ENCODE results near the gene DDAH1.

The DDAH1 gene

DNA sequence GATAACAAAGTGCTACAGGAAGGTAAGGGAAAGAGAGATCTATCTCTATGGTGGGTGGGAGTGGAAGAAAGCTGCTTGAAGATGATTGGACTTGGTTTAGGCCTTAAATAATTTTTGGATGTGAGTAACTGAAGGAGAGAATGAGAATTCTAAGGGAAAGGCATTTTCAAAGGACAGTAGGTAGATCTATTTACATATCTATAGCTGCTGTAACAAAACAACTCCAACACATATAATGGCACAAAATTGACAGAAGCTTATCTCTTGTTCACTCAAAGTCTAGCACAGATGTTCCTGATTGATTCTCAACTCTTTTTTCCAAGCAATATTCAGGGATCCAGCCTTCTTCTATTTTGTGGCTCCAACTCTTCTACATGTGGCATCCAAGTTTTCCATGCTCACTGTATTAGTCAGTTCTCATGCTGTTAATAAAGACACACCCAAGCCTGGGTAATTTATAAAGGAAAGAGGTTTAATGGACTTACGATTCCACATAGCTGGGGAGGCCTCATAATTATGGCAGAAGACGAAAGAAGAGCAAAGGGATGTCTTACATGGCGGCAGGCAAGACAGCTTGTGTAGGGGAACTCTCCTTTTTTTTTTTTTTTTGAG, 3.1 kb upstream of the DDAH1 start:
- no peak for DNase-seq
- Histone ChIP-seq H3K4me1 (peaks cover 0 to 16% (median 3%) of the 10 kb centered on the region in 4 donors), H3K36me3 (no peaks in the 10 kb centered on the region), H3K27me3 (no peaks in the 10 kb centered on the region), H3K27ac (no peak overlapping the region), H3K4me3 (no peak overlapping the region), H3K9me3 (no peaks in the 10 kb centered on the region)
- TF ChIP-seq, protein P1, sequence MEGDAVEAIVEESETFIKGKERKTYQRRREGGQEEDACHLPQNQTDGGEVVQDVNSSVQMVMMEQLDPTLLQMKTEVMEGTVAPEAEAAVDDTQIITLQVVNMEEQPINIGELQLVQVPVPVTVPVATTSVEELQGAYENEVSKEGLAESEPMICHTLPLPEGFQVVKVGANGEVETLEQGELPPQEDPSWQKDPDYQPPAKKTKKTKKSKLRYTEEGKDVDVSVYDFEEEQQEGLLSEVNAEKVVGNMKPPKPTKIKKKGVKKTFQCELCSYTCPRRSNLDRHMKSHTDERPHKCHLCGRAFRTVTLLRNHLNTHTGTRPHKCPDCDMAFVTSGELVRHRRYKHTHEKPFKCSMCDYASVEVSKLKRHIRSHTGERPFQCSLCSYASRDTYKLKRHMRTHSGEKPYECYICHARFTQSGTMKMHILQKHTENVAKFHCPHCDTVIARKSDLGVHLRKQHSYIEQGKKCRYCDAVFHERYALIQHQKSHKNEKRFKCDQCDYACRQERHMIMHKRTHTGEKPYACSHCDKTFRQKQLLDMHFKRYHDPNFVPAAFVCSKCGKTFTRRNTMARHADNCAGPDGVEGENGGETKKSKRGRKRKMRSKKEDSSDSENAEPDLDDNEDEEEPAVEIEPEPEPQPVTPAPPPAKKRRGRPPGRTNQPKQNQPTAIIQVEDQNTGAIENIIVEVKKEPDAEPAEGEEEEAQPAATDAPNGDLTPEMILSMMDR (IDR thresholded peaks at IDR 0.05), result no peak
- intact Hi-C loops (cut with DNase I; ENCODE audit: low total_unique reads), result no loop called here

DNA sequence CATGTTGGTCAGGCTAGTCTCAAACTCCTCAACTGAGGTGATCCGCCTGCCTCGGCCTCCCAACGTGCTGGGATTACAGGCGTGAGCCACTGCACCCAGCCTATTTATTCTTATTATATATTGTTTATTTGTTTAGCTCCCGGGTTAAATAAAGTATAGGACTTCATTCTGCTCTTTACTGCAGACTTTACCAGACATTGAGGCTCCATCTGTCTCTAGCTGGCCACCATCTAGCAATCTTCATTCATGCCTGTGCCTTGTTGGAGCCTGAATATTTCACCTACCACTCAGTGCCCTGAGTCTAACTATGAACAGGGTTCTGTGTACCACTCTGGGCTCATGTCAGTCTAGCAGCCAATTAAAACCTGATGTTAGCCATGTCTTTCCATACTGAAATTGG, 2.1 kb upstream of the DDAH1 start:
- H3K4me3 ChIP-seq, result no peak overlapping the region
- H3K4me1 ChIP-seq, result peaks cover 0 to 16% (median 5%) of the 10 kb centered on the region in 4 donors
- intact Hi-C loops (cut with DNase I; ENCODE audit: low total_unique reads), result no loop called here
- no peak overlapping the region for H3K27ac ChIP-seq
- TF ChIP-seq, protein P1 (IDR thresholded peaks at IDR 0.05), result no peak
- H3K27me3 ChIP-seq, result no peaks in the 10 kb centered on the region
- no peak for DNase-seq
- H3K9me3 ChIP-seq, result no peaks in the 10 kb centered on the region
- no peaks in the 10 kb centered on the region for H3K36me3 ChIP-seq

DNA sequence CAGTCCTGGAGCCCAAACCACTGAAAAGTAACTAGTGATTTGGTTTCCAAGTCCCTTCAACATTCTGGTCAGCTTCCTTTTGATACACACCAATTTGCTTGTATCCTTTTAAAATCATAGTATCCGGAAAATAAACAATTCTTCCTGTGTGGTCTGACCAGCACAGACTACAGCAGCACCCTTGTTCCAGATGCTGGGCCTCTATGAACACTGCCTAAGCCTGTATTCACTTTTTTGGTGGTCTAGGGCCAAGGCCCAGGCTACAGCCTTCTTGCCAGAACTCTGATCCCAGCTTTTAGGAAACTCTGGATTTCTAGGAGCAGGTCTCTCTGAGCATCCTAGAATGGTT, 801 bp upstream of the DDAH1 start:
- TF ChIP-seq, protein P1 (IDR thresholded peaks at IDR 0.05), result no peak
- H3K27ac ChIP-seq, result peak overlapping the region in 1 of 2 donors; percentile 77
- H3K4me1 ChIP-seq, result peaks cover 0 to 16% (median 6%) of the 10 kb centered on the region in 4 donors
- H3K36me3 ChIP-seq, result no peaks in the 10 kb centered on the region
- peak overlapping the region; percentile 67 to 68 for H3K4me3 ChIP-seq
- no peaks in the 10 kb centered on the region for H3K27me3 ChIP-seq
- no peak for DNase-seq
- intact Hi-C loops (cut with DNase I; ENCODE audit: low total_unique reads), result no loop called here
- H3K9me3 ChIP-seq, result no peaks in the 10 kb centered on the region

DNA sequence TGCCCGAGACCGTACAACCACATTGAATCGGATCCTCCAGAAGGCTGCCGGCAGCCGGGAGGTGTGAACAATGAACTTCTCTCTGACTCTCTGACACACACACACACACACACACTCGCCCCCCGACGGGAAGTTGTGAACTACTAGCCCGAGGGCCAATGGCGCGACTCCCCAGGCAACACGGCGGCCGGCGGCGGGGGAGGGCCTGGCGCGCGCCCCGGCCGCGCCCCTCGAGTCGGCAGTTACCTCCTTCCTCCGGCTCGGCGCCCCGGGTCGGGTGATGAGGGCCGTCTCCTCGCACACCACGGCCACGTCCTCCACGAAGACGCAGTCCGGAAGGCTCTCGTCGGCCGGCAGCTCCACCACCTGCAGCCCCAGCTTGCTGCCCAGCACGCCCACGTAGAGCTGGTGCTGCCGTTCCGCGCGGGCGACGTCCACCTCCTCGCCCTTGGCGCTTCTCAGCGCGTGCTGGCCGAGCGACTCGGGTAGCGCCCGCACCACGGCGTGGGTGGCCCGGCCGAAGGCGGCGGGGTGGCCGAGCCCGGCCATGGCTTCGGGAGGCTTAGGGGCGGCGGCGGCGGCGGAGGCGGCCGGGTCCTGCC, 361 bp downstream of the DDAH1 start:
- Histone ChIP-seq H3K27me3 (no peaks in the 10 kb centered on the region), H3K36me3 (no peaks in the 10 kb centered on the region), H3K4me1 (peaks cover 0 to 17% (median 8%) of the 10 kb centered on the region in 4 donors), H3K9me3 (no peaks in the 10 kb centered on the region), H3K27ac (peak overlapping the region; percentile 77), H3K4me3 (peak overlapping the region; percentile 67 to 68)
- TF ChIP-seq, protein P1 (IDR thresholded peaks at IDR 0.05), result no peak
- intact Hi-C loops (cut with DNase I; ENCODE audit: low total_unique reads), result no loop called here
- peak; percentile 57 to 82 for DNase-seq

DNA sequence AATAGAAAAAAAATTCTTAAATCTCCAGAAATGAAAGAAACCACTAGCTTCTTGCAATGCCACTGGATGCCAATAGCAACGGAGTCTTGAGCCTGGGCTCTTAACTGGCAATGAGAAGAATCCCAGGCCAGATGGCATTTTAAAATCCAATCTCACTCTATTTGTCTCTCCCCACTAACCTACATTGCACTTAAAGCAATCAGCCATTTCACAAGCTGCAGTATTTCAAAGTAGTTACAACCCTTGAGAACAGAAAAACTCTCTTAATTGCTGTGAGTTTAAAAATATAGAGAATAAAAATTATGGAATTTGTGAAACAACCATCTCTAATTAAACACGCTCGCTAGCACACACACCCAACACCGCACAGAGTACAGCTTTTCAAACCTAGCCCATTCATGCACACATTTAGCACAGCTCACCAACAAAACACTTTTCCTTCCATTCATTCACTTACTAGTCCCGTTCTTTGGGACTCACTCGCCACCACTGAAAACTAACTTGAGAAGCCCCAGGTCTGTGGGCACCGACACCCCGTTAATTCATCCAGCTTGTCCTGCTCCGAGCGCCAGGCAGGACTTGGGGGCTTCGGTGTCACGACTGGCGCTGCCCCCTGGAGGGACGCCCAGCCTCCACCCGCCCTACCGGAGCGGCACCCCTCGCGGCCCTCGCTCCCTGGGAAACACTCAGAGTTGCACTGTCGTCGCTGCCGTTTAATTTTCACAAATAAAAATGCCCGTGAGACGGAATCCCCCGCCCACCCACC, 1.0 kb downstream of the DDAH1 start:
- Histone ChIP-seq H3K27me3 (no peaks in the 10 kb centered on the region), H3K27ac (peak overlapping the region; percentile 77), H3K36me3 (no peaks in the 10 kb centered on the region), H3K9me3 (no peaks in the 10 kb centered on the region), H3K4me1 (peaks cover 0 to 23% (median 11%) of the 10 kb centered on the region in 4 donors), H3K4me3 (peak overlapping the region; percentile 67 to 68)
- intact Hi-C loops (cut with DNase I; ENCODE audit: low total_unique reads), result no loop called here
- DNase-seq, result no peak
- TF ChIP-seq, protein P1 (IDR thresholded peaks at IDR 0.05), result no peak

Data from tibial artery (tissue), 4 donors.